ENCODE data around the gene TMEM44.

DNA sequence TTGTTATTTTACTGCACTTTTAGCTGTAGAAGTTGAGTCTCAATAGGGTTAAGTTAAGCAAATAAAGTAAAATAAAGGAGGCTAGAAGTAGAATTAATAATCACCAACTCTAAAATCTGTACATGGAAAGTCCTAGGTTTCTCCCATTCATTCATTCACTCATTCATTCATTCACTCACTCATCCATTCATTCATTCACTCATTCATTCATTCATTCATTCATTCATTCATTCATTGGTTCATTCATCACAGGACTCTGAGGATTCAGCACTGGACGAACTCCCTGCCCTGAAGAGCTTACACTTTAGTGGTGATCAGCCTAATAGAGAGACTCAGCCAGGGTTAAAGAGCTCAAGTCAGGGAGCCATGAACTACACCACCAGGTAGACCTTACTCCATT is 43.3 kb upstream of the TMEM44 start:
- TF ChIP-seq, protein P1, sequence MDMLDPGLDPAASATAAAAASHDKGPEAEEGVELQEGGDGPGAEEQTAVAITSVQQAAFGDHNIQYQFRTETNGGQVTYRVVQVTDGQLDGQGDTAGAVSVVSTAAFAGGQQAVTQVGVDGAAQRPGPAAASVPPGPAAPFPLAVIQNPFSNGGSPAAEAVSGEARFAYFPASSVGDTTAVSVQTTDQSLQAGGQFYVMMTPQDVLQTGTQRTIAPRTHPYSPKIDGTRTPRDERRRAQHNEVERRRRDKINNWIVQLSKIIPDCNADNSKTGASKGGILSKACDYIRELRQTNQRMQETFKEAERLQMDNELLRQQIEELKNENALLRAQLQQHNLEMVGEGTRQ (IDR thresholded peaks at IDR 0.05; ENCODE audit: low read depth, low read length) = no peak
- TF ChIP-seq, protein P2, sequence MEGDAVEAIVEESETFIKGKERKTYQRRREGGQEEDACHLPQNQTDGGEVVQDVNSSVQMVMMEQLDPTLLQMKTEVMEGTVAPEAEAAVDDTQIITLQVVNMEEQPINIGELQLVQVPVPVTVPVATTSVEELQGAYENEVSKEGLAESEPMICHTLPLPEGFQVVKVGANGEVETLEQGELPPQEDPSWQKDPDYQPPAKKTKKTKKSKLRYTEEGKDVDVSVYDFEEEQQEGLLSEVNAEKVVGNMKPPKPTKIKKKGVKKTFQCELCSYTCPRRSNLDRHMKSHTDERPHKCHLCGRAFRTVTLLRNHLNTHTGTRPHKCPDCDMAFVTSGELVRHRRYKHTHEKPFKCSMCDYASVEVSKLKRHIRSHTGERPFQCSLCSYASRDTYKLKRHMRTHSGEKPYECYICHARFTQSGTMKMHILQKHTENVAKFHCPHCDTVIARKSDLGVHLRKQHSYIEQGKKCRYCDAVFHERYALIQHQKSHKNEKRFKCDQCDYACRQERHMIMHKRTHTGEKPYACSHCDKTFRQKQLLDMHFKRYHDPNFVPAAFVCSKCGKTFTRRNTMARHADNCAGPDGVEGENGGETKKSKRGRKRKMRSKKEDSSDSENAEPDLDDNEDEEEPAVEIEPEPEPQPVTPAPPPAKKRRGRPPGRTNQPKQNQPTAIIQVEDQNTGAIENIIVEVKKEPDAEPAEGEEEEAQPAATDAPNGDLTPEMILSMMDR (conservative IDR thresholded peaks at IDR 0.05; ENCODE audit: low read depth, low read length) = no peak
- no peak for TF ChIP-seq MAFK (IDR thresholded peaks at IDR 0.05; ENCODE audit: low read depth, low read length)
- no peak for TF ChIP-seq NFE2L2 (IDR thresholded peaks at IDR 0.05; ENCODE audit: low read depth, low read length)
- no peak for TF ChIP-seq POLR2A (IDR thresholded peaks at IDR 0.05; ENCODE audit: low read depth, low read length)
- TF ChIP-seq RFX5 (IDR thresholded peaks at IDR 0.05; ENCODE audit: low read depth, low read length) = no peak
- TF ChIP-seq, protein P3, sequence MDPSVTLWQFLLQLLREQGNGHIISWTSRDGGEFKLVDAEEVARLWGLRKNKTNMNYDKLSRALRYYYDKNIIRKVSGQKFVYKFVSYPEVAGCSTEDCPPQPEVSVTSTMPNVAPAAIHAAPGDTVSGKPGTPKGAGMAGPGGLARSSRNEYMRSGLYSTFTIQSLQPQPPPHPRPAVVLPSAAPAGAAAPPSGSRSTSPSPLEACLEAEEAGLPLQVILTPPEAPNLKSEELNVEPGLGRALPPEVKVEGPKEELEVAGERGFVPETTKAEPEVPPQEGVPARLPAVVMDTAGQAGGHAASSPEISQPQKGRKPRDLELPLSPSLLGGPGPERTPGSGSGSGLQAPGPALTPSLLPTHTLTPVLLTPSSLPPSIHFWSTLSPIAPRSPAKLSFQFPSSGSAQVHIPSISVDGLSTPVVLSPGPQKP (IDR thresholded peaks at IDR 0.05; ENCODE audit: borderline replicate concordance, low read depth, low read length) = no peak
